Anterior cingulate cortex (tissue), 58 donors: Measurements from ENCODE around the gene RFTN1.
"Not testable (repeated sequence)": the region's sequence is repeated elsewhere in the genome, so short reads cannot be mapped to it uniquely, and the experiment has no call there.

Experiments used
- DNase-seq, 58 donors: peaks; one replicate each; lab custom pipeline; 2025; lab: John Stamatoyannopoulos, UW

Gene RFTN1

DNA sequence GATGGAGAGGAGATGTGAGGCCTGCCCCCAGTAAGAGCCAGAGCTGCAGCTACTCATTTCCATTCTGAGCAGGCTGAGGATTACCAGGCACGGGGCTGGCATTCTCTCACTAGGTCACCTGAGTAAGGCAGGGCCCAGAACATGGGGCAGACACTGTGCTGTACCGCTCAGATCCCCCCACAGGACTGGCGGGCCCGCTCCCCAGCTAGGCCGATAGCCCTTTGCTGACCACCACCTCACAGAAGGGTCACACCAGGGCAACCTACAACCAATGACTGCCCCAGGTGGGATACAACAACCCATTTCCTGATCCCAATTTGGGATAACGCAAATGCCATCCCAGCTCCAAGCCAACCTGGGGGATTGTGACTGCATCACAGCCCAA lies 195.9 kb downstream of the RFTN1 start:
- no peak for DNase-seq

GRCh38 chr3:16316847-16317560 lies 196.5 kb downstream of the RFTN1 start:
- no peak for DNase-seq

GRCh38 chr3:16316396-16316795 lies 197.1 kb downstream of the RFTN1 start:
- no peak for DNase-seq

- DNase-seq: no peak
Measured at GRCh38 chr3:16315623-16316022, 197.9 kb downstream of the RFTN1 start.

DNA sequence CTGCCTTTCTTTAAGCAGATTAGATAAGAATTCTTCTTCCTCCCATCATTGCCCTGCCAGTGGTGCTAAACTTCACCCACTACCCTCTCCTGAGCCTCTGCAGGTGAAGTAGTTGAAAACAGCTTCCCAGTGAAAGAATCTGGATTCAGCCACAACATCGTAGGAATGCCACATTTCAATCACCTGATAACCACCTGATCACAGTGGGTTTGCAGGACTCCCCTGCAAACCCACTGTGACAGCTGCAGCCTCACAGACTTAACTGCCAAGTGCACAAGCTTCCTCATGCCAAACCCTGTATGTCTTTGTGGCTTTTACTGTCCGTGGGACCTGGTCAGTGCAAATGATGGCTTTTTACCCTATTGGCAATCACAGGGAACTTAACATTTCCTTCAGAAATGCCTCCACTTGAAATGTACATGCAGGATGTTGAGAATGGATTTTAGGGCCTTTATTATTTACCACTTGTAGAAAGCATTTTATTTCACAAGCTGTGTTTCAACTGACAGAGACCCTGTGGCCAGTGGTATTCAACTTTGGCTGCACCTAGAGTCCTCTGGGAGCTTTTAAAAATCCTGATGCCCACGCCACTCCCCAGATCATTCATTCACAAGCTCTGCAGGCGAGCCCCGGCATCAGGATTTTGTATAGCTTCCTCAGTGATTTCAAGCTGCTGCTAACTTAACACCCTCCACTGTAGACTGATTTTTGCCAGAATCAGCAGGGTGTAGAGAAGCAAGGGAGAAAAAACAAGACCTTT lies 199.4 kb downstream of the RFTN1 start:
- no peak for DNase-seq

DNA sequence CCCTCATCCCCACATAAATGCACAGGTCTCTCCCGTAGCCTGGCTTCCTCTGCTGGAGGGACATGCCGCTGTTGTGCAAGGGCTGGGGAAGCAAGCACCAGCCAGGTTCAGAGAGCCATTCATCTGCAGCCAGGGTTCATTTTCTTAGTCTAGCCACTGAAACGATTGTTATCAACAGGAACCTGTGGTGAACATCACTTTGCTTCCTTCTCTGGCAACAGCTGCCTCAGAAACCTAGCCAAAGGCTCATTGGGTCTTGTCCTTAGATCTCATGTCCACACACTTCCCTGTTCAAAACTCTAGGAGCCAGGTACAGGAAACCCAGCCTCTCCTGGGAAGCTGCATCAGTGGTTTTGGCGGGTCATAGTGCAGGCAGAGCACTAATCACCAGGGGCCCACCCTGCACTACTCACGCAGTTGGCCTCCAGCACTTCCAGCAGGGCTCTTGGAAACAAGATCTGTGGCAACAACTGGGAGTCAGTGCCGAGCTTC lies 201.5 kb downstream of the RFTN1 start:
- DNase-seq: no peak

DNA sequence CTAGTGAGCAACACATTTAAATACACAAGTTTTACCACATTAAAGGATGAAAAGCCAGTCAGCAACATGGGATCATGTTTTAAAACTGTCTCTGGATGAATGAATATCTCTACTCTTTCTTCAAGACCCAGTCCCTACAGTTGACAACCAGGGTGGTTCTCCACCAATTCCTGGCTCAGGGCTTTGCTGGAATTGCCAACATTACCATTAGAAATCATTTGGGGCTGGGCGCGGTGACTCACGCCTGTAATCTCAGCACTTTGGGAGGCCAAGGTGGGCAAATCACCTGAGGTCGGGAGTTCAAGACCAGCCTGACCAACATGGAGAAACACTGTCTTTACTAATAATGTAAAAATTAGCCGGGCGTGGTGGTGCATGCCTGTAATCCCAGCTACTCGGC lies 203.0 kb downstream of the RFTN1 start:
- DNase-seq: not testable (repeated sequence)

- no peak for DNase-seq
Measured at GRCh38 chr3:16309558-16309957, 203.9 kb downstream of the RFTN1 start.

GRCh38 chr3:16308727-16309126 lies 204.8 kb downstream of the RFTN1 start:
- DNase-seq: no peak

- no peak for DNase-seq
Measured at GRCh38 chr3:16307832-16308531, 205.5 kb downstream of the RFTN1 start.

- no peak for DNase-seq
Measured at GRCh38 chr3:16305111-16305541, 208.4 kb downstream of the RFTN1 start.

GRCh38 chr3:16304061-16305010 lies 209.2 kb downstream of the RFTN1 start:
- peak in 14 of 58 donors; percentile 21 to 65 (median 40) for DNase-seq

DNA sequence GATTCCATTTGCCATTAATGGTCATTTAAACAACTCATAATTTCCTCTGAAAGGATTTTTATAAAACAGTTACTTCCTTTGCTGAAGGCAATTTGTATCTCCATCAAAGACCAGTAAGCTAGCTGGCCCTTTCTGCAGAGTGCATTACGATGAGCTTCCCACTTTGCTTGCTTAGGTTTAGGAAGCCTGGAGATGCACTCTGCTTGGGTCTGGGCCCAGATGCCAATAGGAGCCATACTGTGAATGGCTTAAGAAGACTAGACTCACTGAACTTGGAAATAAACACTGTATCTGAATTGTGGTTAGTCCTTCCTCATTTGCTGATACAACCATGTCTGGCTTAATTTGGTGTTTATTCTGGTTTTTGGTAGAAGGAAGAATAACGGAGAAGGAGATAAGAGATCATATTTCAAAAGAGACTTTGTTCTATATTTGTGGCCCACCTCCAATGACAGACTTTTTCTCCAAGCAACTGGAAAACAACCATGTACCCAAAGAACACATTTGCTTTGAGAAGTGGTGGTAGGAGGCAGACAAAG lies 210.4 kb downstream of the RFTN1 start:
- DNase-seq: no peak

DNA sequence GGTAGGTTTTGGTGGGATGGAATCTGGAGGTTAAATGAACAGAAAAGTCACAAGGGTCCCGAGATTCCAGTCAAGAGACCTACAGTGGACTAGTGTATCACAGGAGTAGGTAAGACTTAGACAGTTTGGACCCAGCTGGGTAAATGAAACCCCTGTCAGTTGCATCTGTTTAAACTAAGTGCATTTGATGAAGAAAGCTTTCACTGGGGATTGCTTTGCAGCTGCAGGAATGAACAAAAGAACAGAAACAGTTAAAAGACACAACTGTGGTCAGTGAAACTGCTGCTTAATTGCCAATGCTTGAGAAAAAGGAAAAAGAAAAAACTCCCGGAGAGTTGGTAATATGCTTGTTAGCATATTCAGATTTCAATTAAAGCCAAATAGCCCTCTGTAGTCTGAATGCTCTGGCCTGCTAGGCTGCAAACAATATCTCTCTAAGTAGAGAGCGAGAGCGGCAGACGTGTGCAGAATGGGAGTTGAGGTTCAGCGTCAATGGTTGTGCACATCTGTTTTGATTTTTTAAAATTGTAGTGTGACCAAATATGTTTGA lies 211.3 kb downstream of the RFTN1 start:
- DNase-seq: peak in 3 of 58 donors; percentile 25 to 43 (median 40)

DNA sequence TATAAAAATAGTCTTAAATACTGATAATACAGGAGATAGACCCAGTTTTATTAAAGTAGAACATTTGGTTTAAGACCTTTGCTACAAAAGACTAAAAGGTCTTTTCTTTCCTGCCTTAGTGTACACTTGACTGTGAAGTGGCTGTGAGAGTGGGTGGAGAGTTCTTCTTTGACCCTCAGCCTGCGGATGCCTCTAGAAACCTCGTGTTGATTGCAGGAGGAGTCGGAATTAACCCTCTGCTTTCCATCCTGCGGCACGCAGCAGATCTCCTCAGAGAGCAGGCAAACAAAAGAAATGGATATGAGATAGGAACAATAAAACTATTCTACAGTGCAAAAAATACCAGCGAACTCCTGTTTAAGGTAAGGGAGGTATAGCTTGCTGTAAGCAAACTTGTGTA lies 212.0 kb downstream of the RFTN1 start:
- no peak for DNase-seq

GRCh38 chr3:16300881-16301359 lies 212.6 kb downstream of the RFTN1 start:
- no peak for DNase-seq

DNA sequence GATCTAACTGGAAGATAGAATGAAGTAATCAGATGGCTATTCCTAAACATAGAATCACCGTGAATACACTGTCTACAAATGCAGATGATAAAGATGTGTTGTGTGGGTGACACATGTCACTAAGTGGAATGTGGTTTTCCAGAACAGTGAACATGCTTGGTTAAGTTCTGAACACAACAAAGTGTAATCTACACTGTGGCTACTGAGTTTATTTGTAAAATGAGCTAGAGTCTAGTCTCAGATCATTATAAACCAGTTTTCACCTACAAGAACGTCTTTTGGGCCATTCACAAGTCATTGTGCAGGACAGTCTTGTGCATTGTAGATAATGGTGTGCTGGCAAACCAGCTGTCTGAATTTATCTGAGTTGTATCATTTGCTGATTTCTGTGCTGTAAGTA lies 213.2 kb downstream of the RFTN1 start:
- no peak for DNase-seq

GRCh38 chr3:16299746-16300145 lies 213.8 kb downstream of the RFTN1 start:
- peak in 1 of 58 donors; percentile 45 for DNase-seq

DNA sequence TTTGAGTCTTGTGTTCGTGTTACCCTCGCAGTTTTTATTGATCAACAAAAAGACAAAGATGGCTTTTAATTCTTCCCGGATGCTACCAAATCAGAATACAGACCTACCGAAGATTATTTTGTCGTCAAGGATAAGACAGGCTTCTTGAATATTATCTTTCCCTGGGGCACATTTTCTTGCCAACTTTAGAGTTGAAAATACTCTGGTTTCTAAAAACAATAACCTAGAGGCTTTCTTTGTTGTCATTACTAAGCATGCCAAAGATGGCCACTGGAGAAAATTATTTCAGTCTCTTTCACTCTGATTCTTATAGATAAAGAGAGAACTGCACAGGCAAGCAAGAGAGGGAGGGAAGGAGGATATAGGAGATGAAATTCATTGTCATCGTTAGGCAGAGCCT lies 214.6 kb downstream of the RFTN1 start:
- no peak for DNase-seq
